MCF 10A (cell line): ENCODE results near the gene DEDD2. TPM values are rescaled to one million over a fixed set of nuclear protein-coding genes. Genes with fewer than 3 reads are reported as not detected.

Source experiments
- BruUV-seq: library from RNA; stranded (reverse); fragments of 400-500 nt; replicated peaks from 2 replicates; lab custom pipeline; 2021; lab: Mats Ljungman, UMichigan
- CTCF ChIA-PET: fragments of 300-600 bp; sonication (Branson Sonifier 250); formaldehyde crosslinking; extraction: SDS; loops from one replicate; lab custom pipeline; 2021; ENCODE audit warnings: antibody characterized with exemption, inconsistent platforms; lab: Yijun Ruan, JAX
- POLR2A ChIA-PET: fragments of 300-600, 350-650 bp; sonication (Branson Sonifier 250); formaldehyde crosslinking; extraction: SDS; loops from one replicate; lab custom pipeline; 2020; ENCODE audit warnings: antibody characterized with exemption, inconsistent platforms; lab: Yijun Ruan, JAX
- DNase-seq: peaks from one replicate; pipeline ENCODE4 v3.0.0-alpha.2; 2018; ENCODE audit not compliant: unreplicated experiment
- H3K27ac Mint-ChIP-seq: one replicate; pipeline ENCODE4 v1.8.0; 2022; ENCODE audit warnings: mild to moderate bottlenecking, low read depth, mixed read lengths; ENCODE audit not compliant: unreplicated experiment
- H3K27me3 Mint-ChIP-seq: one replicate; pipeline ENCODE4 v1.8.0; 2022; ENCODE audit warnings: mixed read lengths; ENCODE audit not compliant: insufficient read depth, unreplicated experiment
- H3K36me3 Mint-ChIP-seq: one replicate; pipeline ENCODE4 v1.8.0; 2022; ENCODE audit warnings: mild to moderate bottlenecking, moderate library complexity, mixed read lengths; ENCODE audit not compliant: insufficient read depth, unreplicated experiment
- H3K4me1 Mint-ChIP-seq: one replicate; pipeline ENCODE4 v1.8.0; 2022; ENCODE audit warnings: mixed read lengths; ENCODE audit not compliant: insufficient read depth, unreplicated experiment
- H3K4me3 Mint-ChIP-seq: one replicate; pipeline ENCODE4 v1.8.0; 2022; ENCODE audit warnings: mild to moderate bottlenecking, moderate library complexity, mixed read lengths; ENCODE audit not compliant: unreplicated experiment
- H3K9me3 Mint-ChIP-seq: one replicate; pipeline ENCODE4 v1.8.0; 2022; ENCODE audit warnings: mixed read lengths; ENCODE audit not compliant: unreplicated experiment
- CTCF ChIP-seq: fragments of 200-600 bp; IDR thresholded peaks from one replicate; pipeline ENCODE4 v1.8.0; 2022; ENCODE audit warnings: antibody characterized with exemption, mild to moderate bottlenecking; ENCODE audit not compliant: unreplicated experiment
- intact Hi-C: fragments of 100-400 bp; cut with micrococcal nuclease; formaldehyde crosslinking; loops from 2 replicates; pipeline ENCODE4 v1.14.1; 2022
- total RNA-seq: library from RNA; stranded (reverse); gene quantifications from 2 replicates; pipeline ENCODE4 v1.2.3, GENCODE V29; 2022

Gene DEDD2
- total RNA-seq, 1 experiment from 2014 or later = 28.5 TPM

- CTCF ChIA-PET = no interaction called here
- BruUV-seq = no TSS peak
- POLR2A ChIA-PET = interaction anchor here (0.6 kb wide), 1 partner anchor 11 kb away, joined by 3 read pairs; no protein-coding TSS in a partner anchor
These were observed 64.4 kb downstream of the DEDD2 start for GRCh38 chr19:42152910-42153671.

GRCh38 chr19:42151782-42152684 is 65.4 kb downstream of the DEDD2 start:
- ChIA-PET CTCF (no interaction called here), POLR2A (interaction anchor here (0.6 kb wide), 1 partner anchor 12 kb away, joined by 3 read pairs; no protein-coding TSS in a partner anchor)
- no TSS peak for BruUV-seq
- intact Hi-C loops = no loop called here
- no peak for TF ChIP-seq CTCF
- Mint-ChIP-seq H3K4me1 (peaks cover 6% of the 10 kb centered on the region), H3K9me3 (no peaks in the 10 kb centered on the region), H3K27ac (no peak overlapping the region), H3K36me3 (no peaks in the 10 kb centered on the region), H3K27me3 (peaks cover 69% of the 10 kb centered on the region), H3K4me3 (no peak overlapping the region)
- DNase-seq = no peak

More at GRCh38 chr19:42152910-42153671, 64.4 kb downstream of the DEDD2 start:
- Mint-ChIP-seq H3K4me3 (no peak overlapping the region), H3K9me3 (no peaks in the 10 kb centered on the region), H3K36me3 (no peaks in the 10 kb centered on the region), H3K27me3 (peaks cover 69% of the 10 kb centered on the region), H3K4me1 (peaks cover 6% of the 10 kb centered on the region), H3K27ac (no peak overlapping the region)
- no peak for DNase-seq
- intact Hi-C loops = no loop called here
- no peak for TF ChIP-seq CTCF

GRCh38 chr19:42150911-42151361 is 66.5 kb downstream of the DEDD2 start:
- H3K27ac Mint-ChIP-seq = no peak overlapping the region
- peaks cover 73% of the 10 kb centered on the region for H3K27me3 Mint-ChIP-seq
- TF ChIP-seq CTCF = no peak
- no peaks in the 10 kb centered on the region for H3K36me3 Mint-ChIP-seq
- ChIA-PET CTCF (no interaction called here), POLR2A (no interaction called here)
- intact Hi-C loops = no loop called here
- H3K4me1 Mint-ChIP-seq = peaks cover 6% of the 10 kb centered on the region
- no peak for DNase-seq
- H3K9me3 Mint-ChIP-seq = no peaks in the 10 kb centered on the region
- no TSS peak for BruUV-seq
- no peak overlapping the region for H3K4me3 Mint-ChIP-seq

DNA sequence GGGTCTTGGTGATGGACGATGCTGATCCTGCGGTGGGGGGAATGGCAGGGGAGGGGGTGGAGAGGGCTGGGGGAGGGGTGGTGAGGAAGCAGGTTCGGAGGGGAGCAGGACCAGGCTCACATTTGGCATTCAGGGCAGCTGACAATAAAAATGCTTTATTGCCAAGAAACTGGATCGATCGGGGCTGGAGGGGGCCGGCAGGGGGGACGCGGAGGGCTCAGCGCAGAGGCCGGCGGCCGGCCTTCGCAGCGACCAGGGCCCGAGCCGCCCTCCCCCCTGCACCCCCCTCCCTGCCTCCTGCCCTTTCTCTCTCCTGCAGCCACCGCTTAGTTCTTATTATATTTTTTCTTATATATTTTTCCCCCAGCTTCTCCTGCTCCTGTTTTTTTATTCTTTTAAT is 67.1 kb downstream of the DEDD2 start:
- POLR2A ChIA-PET = no interaction called here
- peaks cover 73% of the 10 kb centered on the region for H3K27me3 Mint-ChIP-seq
- no peak overlapping the region for H3K4me3 Mint-ChIP-seq
- intact Hi-C loops = no loop called here
- no TSS peak for BruUV-seq
- TF ChIP-seq CTCF = no peak
- H3K36me3 Mint-ChIP-seq = no peaks in the 10 kb centered on the region
- no peaks in the 10 kb centered on the region for H3K9me3 Mint-ChIP-seq
- DNase-seq = no peak
- CTCF ChIA-PET = no interaction called here
- peaks cover 6% of the 10 kb centered on the region for H3K4me1 Mint-ChIP-seq
- H3K27ac Mint-ChIP-seq = no peak overlapping the region
